HEK293T (cell line): ENCODE data around the gene BMP6.

ENCODE experiments used
- CTCF ChIA-PET: fragments of 350-600 bp; formaldehyde crosslinking; extraction: SDS; loops from one replicate; lab custom pipeline; 2021; ENCODE audit warnings: antibody characterized with exemption, inconsistent platforms; lab: Yijun Ruan, JAX
- POLR2A ChIA-PET: fragments of 350-600 bp; formaldehyde crosslinking; extraction: SDS; loops from one replicate; lab custom pipeline; 2020; ENCODE audit warnings: antibody characterized with exemption, inconsistent platforms; lab: Yijun Ruan, JAX
- DNase-seq: peaks from one replicate; pipeline ENCODE4 v3.0.0; 2012; ENCODE audit warnings: mixed read lengths; ENCODE audit errors: extremely low spot score
- ARNT ChIP-seq: fragments of 450-650 bp; IDR thresholded peaks from 2 replicates; pipeline ENCODE4 v1.6.1; 2017; ENCODE audit warnings: mild to moderate bottlenecking
- BHLHE40 ChIP-seq: fragments of 450-650 bp; IDR thresholded peaks from 2 replicates; pipeline ENCODE4 v1.6.1; 2016; ENCODE audit warnings: mild to moderate bottlenecking, moderate library complexity, borderline replicate concordance
- CTBP1 ChIP-seq: fragments of 450-650 bp; IDR thresholded peaks from 2 replicates; pipeline ENCODE4 v1.6.1; 2016; ENCODE audit warnings: borderline replicate concordance
- ELF4 ChIP-seq: fragments of 450-650 bp; IDR thresholded peaks from 2 replicates; pipeline ENCODE4 v1.6.1; 2017; ENCODE audit warnings: antibody characterized with exemption
- FOXA1 ChIP-seq: fragments of 450-650 bp; IDR thresholded peaks from 2 replicates; pipeline ENCODE4 v1.6.1; 2016; ENCODE audit warnings: mild to moderate bottlenecking
- FOXK2 ChIP-seq: fragments of 450-650 bp; IDR thresholded peaks from 2 replicates; pipeline ENCODE4 v1.6.1; 2016; ENCODE audit warnings: mild to moderate bottlenecking
- FOXM1 ChIP-seq: fragments of 450-650 bp; IDR thresholded peaks from 2 replicates; pipeline ENCODE4 v1.6.1; 2017; ENCODE audit warnings: mild to moderate bottlenecking, borderline replicate concordance
- HDGF ChIP-seq: fragments of 450-650 bp; IDR thresholded peaks from 2 replicates; pipeline ENCODE4 v1.6.1; 2017; ENCODE audit warnings: antibody characterized with exemption, borderline replicate concordance
- L3MBTL2 ChIP-seq: fragments of 450-650 bp; conservative IDR thresholded peaks from 2 replicates; pipeline ENCODE4 v1.6.1; 2016; ENCODE audit warnings: mild to moderate bottlenecking
- LEF1 ChIP-seq: fragments of 450-650 bp; IDR thresholded peaks from 2 replicates; pipeline ENCODE4 v1.6.1; 2017; ENCODE audit warnings: mild to moderate bottlenecking, borderline replicate concordance
- NFRKB ChIP-seq: fragments of 450-650 bp; IDR thresholded peaks from 2 replicates; pipeline ENCODE4 v1.6.1; 2016; ENCODE audit warnings: mild to moderate bottlenecking, moderate library complexity
- PKNOX1 ChIP-seq: fragments of 450-650 bp; IDR thresholded peaks from 2 replicates; pipeline ENCODE4 v1.6.1; 2016
- SP1 ChIP-seq: fragments of 450-650 bp; IDR thresholded peaks from 2 replicates; pipeline ENCODE4 v1.6.1; 2017
- SUZ12 ChIP-seq: fragments of 450-650 bp; IDR thresholded peaks from 2 replicates; pipeline ENCODE4 v1.6.1; 2016; ENCODE audit warnings: mild to moderate bottlenecking
- TARDBP ChIP-seq: fragments of 450-650 bp; IDR thresholded peaks from 2 replicates; pipeline ENCODE4 v1.6.1; 2016
- ZNF384 ChIP-seq: fragments of 450-650 bp; IDR thresholded peaks from 2 replicates; pipeline ENCODE4 v1.6.1; 2016

The BMP6 gene

GRCh38 chr6:7827142-7827541 lies 101.2 kb downstream of the BMP6 start:
- CTCF ChIA-PET: no interaction called here

GRCh38 chr6:7828124-7828523 lies 102.2 kb downstream of the BMP6 start:
- ChIA-PET POLR2A (no interaction called here), CTCF (no interaction called here)
- no peak for TF ChIP-seq SUZ12
- TF ChIP-seq FOXK2: no peak
- no peak for TF ChIP-seq SP1
- no peak for DNase-seq

More at GRCh38 chr6:7827142-7827541, 101.2 kb downstream of the BMP6 start:
- POLR2A ChIA-PET: no interaction called here
- DNase-seq: no peak
- TF ChIP-seq HDGF (no peak), PKNOX1 (no peak)

- POLR2A ChIA-PET: interaction anchor here (0.6 kb wide), 1 partner anchor 520 kb away, joined by 3 read pairs; the partner anchor contains the start of gene SSR1
- CTCF ChIA-PET: no interaction called here
- peak; percentile 65 for TF ChIP-seq PKNOX1
- TF ChIP-seq L3MBTL2: 0 out of 2 replicates have a peak, but pooled peaks have one; percentile 12
- no peak for TF ChIP-seq BHLHE40
Observed at GRCh38 chr6:7832904-7833750, 107.2 kb downstream of the BMP6 start.

GRCh38 chr6:7833751-7834070 lies 107.8 kb downstream of the BMP6 start:
- DNase-seq: no peak
- no peak for TF ChIP-seq ARNT
- no peak for TF ChIP-seq FOXK2
- TF ChIP-seq BHLHE40: no peak
- no peak for TF ChIP-seq LEF1
- TF ChIP-seq ZNF384: no peak
- no peak for TF ChIP-seq ELF4
- TF ChIP-seq FOXA1: no peak
- no peak for TF ChIP-seq TARDBP
- TF ChIP-seq CTBP1: no peak
- TF ChIP-seq SUZ12: no peak
- no peak for TF ChIP-seq L3MBTL2
- TF ChIP-seq NFRKB: no peak
- no peak for TF ChIP-seq FOXM1
- ChIA-PET POLR2A (no interaction called here), CTCF (no interaction called here)

More at GRCh38 chr6:7832904-7833750, 107.2 kb downstream of the BMP6 start:
- DNase-seq: no peak

GRCh38 chr6:7836371-7837026 lies 110.6 kb downstream of the BMP6 start:
- POLR2A ChIA-PET: no interaction called here
- TF ChIP-seq PKNOX1: no peak
- no peak for TF ChIP-seq NFRKB
- TF ChIP-seq SUZ12: no peak
- no peak for TF ChIP-seq ELF4
- no peak for TF ChIP-seq ARNT
- TF ChIP-seq FOXM1: no peak
- TF ChIP-seq LEF1: no peak
- TF ChIP-seq FOXK2: no peak
- no peak for TF ChIP-seq HDGF
- no peak for TF ChIP-seq TARDBP
- no peak for TF ChIP-seq BHLHE40
- TF ChIP-seq SP1: no peak
- TF ChIP-seq ZNF384: no peak
- no peak for TF ChIP-seq CTBP1
- CTCF ChIA-PET: no interaction called here
- DNase-seq: no peak

- DNase-seq: no peak
- POLR2A ChIA-PET: no interaction called here
- TF ChIP-seq ELF4 (no peak), FOXK2 (no peak), FOXA1 (no peak), CTBP1 (no peak), HDGF (no peak), ARNT (no peak), TARDBP (no peak), L3MBTL2 (no peak), SP1 (no peak), LEF1 (no peak), SUZ12 (no peak), NFRKB (no peak)
- CTCF ChIA-PET: no interaction called here
Observed at GRCh38 chr6:7841781-7842468, 116.0 kb downstream of the BMP6 start.
